WTC11 (cell line): Measurements from ENCODE around the gene MBD3L1. TPM values are rescaled to one million over a fixed set of nuclear protein-coding genes. Genes with fewer than 3 reads are reported as not detected.

Source experiments
- ATAC-seq: fragments of 200-7000 bp; cut with Tn5 transposase; 2 replicates; pipeline ENCODE4 v1.10.0; 2021; ENCODE audit warnings: mild to moderate bottlenecking, moderate library complexity
- CTCF ChIA-PET: fragments of 300-600 bp; sonication (Branson Sonifier 250); formaldehyde crosslinking; loops from one replicate; lab custom pipeline; 2021; ENCODE audit warnings: antibody characterized with exemption; lab: Charles Lee
- POLR2A ChIA-PET: fragments of 350-600 bp; sonication (Branson Sonifier 250); formaldehyde crosslinking; loops from one replicate; lab custom pipeline; 2021; ENCODE audit warnings: antibody characterized with exemption; lab: Charles Lee
- DNase-seq: peaks from one replicate; pipeline ENCODE4 v3.0.0; 2021; ENCODE audit warnings: low spot score
- H3K27ac Mint-ChIP-seq: 2 replicates; pipeline ENCODE4 v1.8.0; 2021; ENCODE audit warnings: mixed read lengths
- H3K27me3 Mint-ChIP-seq: 2 replicates; pipeline ENCODE4 v1.8.0; 2021; ENCODE audit warnings: low read depth, mild to moderate bottlenecking, moderate library complexity, mixed read lengths
- H3K36me3 Mint-ChIP-seq: 2 replicates; pipeline ENCODE4 v1.8.0; 2021; ENCODE audit warnings: mixed read lengths
- H3K4me1 Mint-ChIP-seq: 2 replicates; pipeline ENCODE4 v1.8.0; 2022; ENCODE audit warnings: mixed read lengths
- H3K4me3 Mint-ChIP-seq: 2 replicates; pipeline ENCODE4 v1.8.0; 2021; ENCODE audit warnings: mild to moderate bottlenecking, moderate library complexity, mixed read lengths
- H3K9me3 Mint-ChIP-seq: 2 replicates; pipeline ENCODE4 v1.8.0; 2021; ENCODE audit warnings: mixed read lengths
- CBFB ChIP-seq: sonication (generic); formaldehyde crosslinking; IDR thresholded peaks from 2 replicates; pipeline ENCODE4 v1.8.1; 2022; ENCODE audit warnings: mild to moderate bottlenecking, low read depth, missing genetic modification reagents
- ESRRA ChIP-seq: sonication (generic); formaldehyde crosslinking; IDR thresholded peaks from 2 replicates; pipeline ENCODE4 v1.8.1; 2022; ENCODE audit warnings: mild to moderate bottlenecking, missing genetic modification reagents, borderline replicate concordance
- GTF2I ChIP-seq: fragments of 250-450 bp; sonication (Bioruptor Pico); conservative IDR thresholded peaks from 2 replicates; pipeline ENCODE4 v1.4.0; 2021; ENCODE audit warnings: mild to moderate bottlenecking
- HMGA2 ChIP-seq: fragments of 250-450 bp; sonication (Bioruptor Pico); IDR thresholded peaks from 2 replicates; pipeline ENCODE4 v1.4.0; 2021; ENCODE audit warnings: mild to moderate bottlenecking, moderate library complexity
- NFE2L1 ChIP-seq: sonication (generic); formaldehyde crosslinking; IDR thresholded peaks from 2 replicates; pipeline ENCODE4 v1.8.1; 2023; ENCODE audit warnings: missing genetic modification reagents
- NFYB ChIP-seq: sonication (generic); formaldehyde crosslinking; conservative IDR thresholded peaks from 2 replicates; pipeline ENCODE4 v1.8.0; 2022; ENCODE audit warnings: low read depth, missing genetic modification reagents
- NR3C1 ChIP-seq: sonication (generic); formaldehyde crosslinking; conservative IDR thresholded peaks from 2 replicates; pipeline ENCODE4 v1.8.1; 2023; ENCODE audit warnings: low read depth, mild to moderate bottlenecking, missing genetic modification reagents
- OVOL2 ChIP-seq: fragments of 250-450 bp; sonication (Bioruptor Pico); IDR thresholded peaks from 2 replicates; pipeline ENCODE4 v1.9.0; 2021; ENCODE audit warnings: mild to moderate bottlenecking, borderline replicate concordance
- PRRX2 ChIP-seq: fragments of 250-450 bp; sonication (Bioruptor Pico); IDR thresholded peaks from 2 replicates; pipeline ENCODE4 v1.8.0; 2021; ENCODE audit warnings: mild to moderate bottlenecking
- SMAD3 ChIP-seq: sonication (generic); formaldehyde crosslinking; IDR thresholded peaks from 2 replicates; pipeline ENCODE4 v1.8.0; 2022; ENCODE audit warnings: missing genetic modification reagents, mild to moderate bottlenecking, borderline replicate concordance
- TEAD4 ChIP-seq: sonication (generic); formaldehyde crosslinking; IDR thresholded peaks from 2 replicates; pipeline ENCODE4 v1.8.0; 2022; ENCODE audit warnings: mild to moderate bottlenecking, missing genetic modification reagents
- ZNF121 ChIP-seq: sonication (generic); formaldehyde crosslinking; IDR thresholded peaks from 2 replicates; pipeline ENCODE4 v1.8.0; 2023; ENCODE audit warnings: missing genetic modification reagents
- ZNF138 ChIP-seq: sonication (generic); formaldehyde crosslinking; conservative IDR thresholded peaks from 2 replicates; pipeline ENCODE4 v1.8.1; 2022; ENCODE audit warnings: mild to moderate bottlenecking, moderate library complexity, missing genetic modification reagents
- ZNF219 ChIP-seq: sonication (generic); formaldehyde crosslinking; IDR thresholded peaks from 2 replicates; pipeline ENCODE4 v1.8.0; 2023; ENCODE audit warnings: missing genetic modification reagents, mild to moderate bottlenecking, borderline replicate concordance
- ZNF317 ChIP-seq: sonication (generic); formaldehyde crosslinking; IDR thresholded peaks from 2 replicates; pipeline ENCODE4 v1.8.1; 2023; ENCODE audit warnings: low read depth, mild to moderate bottlenecking, moderate library complexity, missing genetic modification reagents, borderline replicate concordance
- ZNF671 ChIP-seq: fragments of 250-450 bp; sonication (Bioruptor Pico); IDR thresholded peaks from 2 replicates; pipeline ENCODE4 v1.8.0; 2021; ENCODE audit warnings: mild to moderate bottlenecking
- total RNA-seq: library from RNA; stranded (reverse); gene quantifications from 3 replicates; pipeline ENCODE4 v1.2.3, GENCODE V29; 2021
- TF ChIP-seq, protein P1 (sequence below): sonication (generic); formaldehyde crosslinking; conservative IDR thresholded peaks from 2 replicates; pipeline ENCODE4 v1.8.1; 2023; ENCODE audit warnings: mild to moderate bottlenecking, low read depth, missing genetic modification reagents, moderate library complexity
- TF ChIP-seq, protein P2 (sequence below): fragments of 250-450 bp; sonication (Bioruptor Pico); conservative IDR thresholded peaks from 2 replicates; pipeline ENCODE4 v1.9.0; 2021; ENCODE audit warnings: mild to moderate bottlenecking
- TF ChIP-seq, protein P3 (sequence below): sonication (generic); formaldehyde crosslinking; IDR thresholded peaks from 2 replicates; pipeline ENCODE4 v1.8.1; 2023; ENCODE audit warnings: mild to moderate bottlenecking, missing genetic modification reagents, moderate library complexity
- TF ChIP-seq, protein P4 (sequence below): sonication (generic); formaldehyde crosslinking; IDR thresholded peaks from 2 replicates; pipeline ENCODE4 v1.8.1; 2023; ENCODE audit warnings: mild to moderate bottlenecking, missing genetic modification reagents
- TF ChIP-seq, protein P5 (sequence below): sonication (generic); formaldehyde crosslinking; IDR thresholded peaks from 2 replicates; pipeline ENCODE4 v1.8.1; 2022; ENCODE audit warnings: missing genetic modification reagents, borderline replicate concordance

The MBD3L1 gene
- total RNA-seq, 1 experiment from 2014 or later: not detected

DNA sequence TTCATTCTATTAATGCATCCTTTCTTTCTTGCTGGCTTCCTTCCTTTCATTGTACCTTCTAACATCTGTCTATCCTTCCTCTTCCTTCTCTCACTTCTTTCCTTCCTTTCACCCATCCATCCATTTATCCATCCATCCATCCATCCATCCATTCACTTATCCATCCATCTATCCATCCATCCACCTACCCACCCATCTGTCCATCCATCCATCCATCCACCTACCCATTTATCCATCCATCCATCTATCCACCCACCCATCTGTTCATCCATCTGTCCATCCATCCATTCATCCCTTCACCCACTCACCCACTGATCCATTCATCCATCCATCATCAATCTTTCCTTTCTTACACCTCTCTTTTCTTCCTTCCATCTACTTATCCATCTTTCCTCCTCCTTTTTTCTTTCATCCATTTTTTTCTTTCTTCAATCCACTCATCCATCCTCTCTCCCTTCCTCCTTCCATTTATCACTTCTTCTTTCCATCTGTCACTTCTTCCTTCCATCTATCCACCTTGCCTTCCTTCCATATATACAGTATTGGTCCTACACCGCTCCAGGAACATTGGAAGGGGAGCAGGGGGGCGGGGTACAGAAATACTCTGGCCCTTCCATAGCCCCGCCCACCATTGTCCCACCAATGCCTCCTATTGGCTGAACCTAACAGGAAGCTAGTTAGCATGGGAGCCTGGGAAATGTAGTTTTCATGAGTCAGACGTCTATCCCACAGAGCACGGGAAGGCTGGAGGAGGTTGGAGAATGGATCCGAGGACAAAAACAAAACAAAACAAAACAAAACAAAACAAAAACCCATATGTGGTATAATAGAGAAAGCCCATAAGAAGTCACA, 45.9 kb downstream of the MBD3L1 start:
- DNase-seq (no peak), ATAC-seq (no peak)
- CTCF ChIA-PET: no interaction called here
- H3K27ac Mint-ChIP-seq: no peak overlapping the region
- H3K36me3 Mint-ChIP-seq: peaks cover 61% of the 10 kb centered on the region
- peaks cover 17% of the 10 kb centered on the region for H3K27me3 Mint-ChIP-seq
- POLR2A ChIA-PET: no interaction called here
- H3K4me3 Mint-ChIP-seq: no peak overlapping the region; the same call in 1 of the 2 replicates
- peaks cover 47% of the 10 kb centered on the region for H3K9me3 Mint-ChIP-seq
- no peaks in the 10 kb centered on the region for H3K4me1 Mint-ChIP-seq
- TF ChIP-seq ZNF121: no peak
- no peak for TF ChIP-seq HMGA2
- TF ChIP-seq, protein P1, sequence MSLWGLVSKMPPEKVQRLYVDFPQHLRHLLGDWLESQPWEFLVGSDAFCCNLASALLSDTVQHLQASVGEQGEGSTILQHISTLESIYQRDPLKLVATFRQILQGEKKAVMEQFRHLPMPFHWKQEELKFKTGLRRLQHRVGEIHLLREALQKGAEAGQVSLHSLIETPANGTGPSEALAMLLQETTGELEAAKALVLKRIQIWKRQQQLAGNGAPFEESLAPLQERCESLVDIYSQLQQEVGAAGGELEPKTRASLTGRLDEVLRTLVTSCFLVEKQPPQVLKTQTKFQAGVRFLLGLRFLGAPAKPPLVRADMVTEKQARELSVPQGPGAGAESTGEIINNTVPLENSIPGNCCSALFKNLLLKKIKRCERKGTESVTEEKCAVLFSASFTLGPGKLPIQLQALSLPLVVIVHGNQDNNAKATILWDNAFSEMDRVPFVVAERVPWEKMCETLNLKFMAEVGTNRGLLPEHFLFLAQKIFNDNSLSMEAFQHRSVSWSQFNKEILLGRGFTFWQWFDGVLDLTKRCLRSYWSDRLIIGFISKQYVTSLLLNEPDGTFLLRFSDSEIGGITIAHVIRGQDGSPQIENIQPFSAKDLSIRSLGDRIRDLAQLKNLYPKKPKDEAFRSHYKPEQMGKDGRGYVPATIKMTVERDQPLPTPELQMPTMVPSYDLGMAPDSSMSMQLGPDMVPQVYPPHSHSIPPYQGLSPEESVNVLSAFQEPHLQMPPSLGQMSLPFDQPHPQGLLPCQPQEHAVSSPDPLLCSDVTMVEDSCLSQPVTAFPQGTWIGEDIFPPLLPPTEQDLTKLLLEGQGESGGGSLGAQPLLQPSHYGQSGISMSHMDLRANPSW (CRISPR knock-in tag): no peak
- no peak for TF ChIP-seq ZNF317 (CRISPR knock-in tag)
- TF ChIP-seq ZNF671: no peak
- no peak for TF ChIP-seq ZNF219
- no peak for TF ChIP-seq TEAD4
- no peak for TF ChIP-seq GTF2I
- TF ChIP-seq PRRX2 (CRISPR knock-in tag): no peak
- TF ChIP-seq, protein P2, sequence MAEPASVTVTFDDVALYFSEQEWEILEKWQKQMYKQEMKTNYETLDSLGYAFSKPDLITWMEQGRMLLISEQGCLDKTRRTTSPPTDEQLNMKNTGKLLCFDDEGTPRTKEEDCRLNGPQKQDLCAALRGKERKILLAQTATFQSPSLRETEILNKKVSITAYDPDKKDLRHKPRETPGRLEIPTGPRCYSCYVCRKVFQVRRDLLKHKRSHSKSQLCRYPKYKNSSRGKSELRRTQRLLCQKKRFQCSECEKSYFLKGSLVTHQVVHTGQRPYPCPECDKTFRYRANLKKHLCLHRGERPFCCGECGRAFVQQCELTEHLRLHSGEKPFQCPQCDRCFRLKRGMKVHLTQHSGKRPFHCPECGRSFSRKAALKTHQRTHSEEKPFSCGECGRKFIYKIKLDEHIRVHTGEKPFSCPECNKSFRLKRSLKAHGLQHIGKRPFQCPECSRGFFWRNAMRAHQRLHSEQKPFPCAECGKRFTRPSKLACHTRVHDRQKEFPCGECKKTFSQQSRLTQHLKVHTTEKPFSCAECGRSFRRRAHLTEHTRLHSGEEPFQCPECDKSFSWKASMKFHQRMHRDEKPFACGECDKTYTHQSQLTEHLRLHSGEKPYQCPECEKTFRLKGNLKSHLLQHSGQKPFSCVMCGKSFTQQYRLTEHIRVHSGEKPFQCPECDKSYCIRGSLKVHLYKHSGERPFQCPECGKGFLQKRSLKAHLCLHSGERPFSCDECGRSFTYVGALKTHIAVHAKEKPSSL (CRISPR knock-in tag): no peak
- no peak for TF ChIP-seq ESRRA (CRISPR knock-in tag)
- TF ChIP-seq SMAD3 (CRISPR knock-in tag): no peak

DNA sequence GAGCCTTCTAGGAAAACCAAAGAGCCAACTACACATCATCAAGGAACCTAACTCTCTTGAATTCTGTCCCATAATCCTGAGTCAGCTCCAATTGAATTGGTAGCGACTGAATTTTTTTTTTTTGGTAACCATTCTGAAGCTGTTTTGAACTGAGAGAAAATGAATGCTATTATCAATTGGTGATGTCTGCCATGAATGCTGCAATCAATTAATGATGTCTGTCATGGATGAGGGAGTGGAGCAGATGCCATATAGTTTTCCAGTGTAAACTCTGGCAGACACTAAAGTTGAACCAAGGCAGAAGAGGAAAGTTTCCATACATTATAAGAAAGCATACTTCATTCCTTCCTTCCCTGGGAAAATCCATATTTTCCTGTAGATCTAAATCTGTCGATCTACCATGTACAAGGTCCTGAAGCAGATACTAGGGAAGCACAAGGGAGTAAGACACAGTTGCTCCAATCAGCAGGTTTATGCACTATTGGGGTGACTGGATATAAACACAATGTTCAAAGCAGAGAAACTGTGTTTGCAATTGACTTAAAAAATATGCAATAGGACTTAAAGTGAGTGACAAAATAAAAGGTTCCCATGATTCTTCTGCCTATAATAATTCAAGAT, 48.8 kb downstream of the MBD3L1 start:
- H3K27ac Mint-ChIP-seq: no peak overlapping the region
- ATAC-seq (no peak), DNase-seq (no peak)
- POLR2A ChIA-PET: no interaction called here
- H3K9me3 Mint-ChIP-seq: peaks cover 26% of the 10 kb centered on the region
- no peaks in the 10 kb centered on the region for H3K4me1 Mint-ChIP-seq
- no peak overlapping the region for H3K4me3 Mint-ChIP-seq
- peaks cover 14% of the 10 kb centered on the region; the same call in 1 of the 2 replicates for H3K27me3 Mint-ChIP-seq
- CTCF ChIA-PET: no interaction called here
- TF ChIP-seq, protein P3, sequence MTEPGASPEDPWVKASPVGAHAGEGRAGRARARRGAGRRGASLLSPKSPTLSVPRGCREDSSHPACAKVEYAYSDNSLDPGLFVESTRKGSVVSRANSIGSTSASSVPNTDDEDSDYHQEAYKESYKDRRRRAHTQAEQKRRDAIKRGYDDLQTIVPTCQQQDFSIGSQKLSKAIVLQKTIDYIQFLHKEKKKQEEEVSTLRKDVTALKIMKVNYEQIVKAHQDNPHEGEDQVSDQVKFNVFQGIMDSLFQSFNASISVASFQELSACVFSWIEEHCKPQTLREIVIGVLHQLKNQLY (CRISPR knock-in tag): no peak
- H3K36me3 Mint-ChIP-seq: peaks cover 40% of the 10 kb centered on the region

DNA sequence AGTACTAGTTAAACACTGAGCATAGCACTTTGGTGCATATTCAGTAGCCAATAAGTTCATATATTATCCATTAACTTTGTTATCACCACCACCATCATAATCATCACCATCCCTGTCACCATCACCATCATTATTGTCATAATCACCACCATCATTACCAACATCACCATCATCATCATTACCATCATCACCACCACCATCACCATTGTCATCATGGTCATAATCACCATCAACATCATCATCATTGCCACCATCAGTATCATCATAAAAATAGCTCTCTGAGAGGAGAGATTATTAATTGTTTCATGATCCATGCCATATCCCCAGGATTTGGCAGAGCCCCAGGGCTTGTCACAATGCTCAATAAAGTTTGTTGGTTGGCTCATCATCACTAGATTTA, 49.3 kb downstream of the MBD3L1 start:
- H3K9me3 Mint-ChIP-seq: peaks cover 23% of the 10 kb centered on the region
- no peak overlapping the region for H3K4me3 Mint-ChIP-seq
- DNase-seq: no peak
- H3K36me3 Mint-ChIP-seq: peaks cover 40% of the 10 kb centered on the region
- H3K4me1 Mint-ChIP-seq: no peaks in the 10 kb centered on the region
- CTCF ChIA-PET: no interaction called here
- H3K27me3 Mint-ChIP-seq: peaks cover 14% of the 10 kb centered on the region; the same call in 1 of the 2 replicates
- TF ChIP-seq ZNF317 (CRISPR knock-in tag) (no peak), PRRX2 (CRISPR knock-in tag) (no peak), ZNF138 (CRISPR knock-in tag) (no peak), NFE2L1 (CRISPR knock-in tag) (no peak), CBFB (CRISPR knock-in tag) (no peak), NR3C1 (no peak), OVOL2 (CRISPR knock-in tag) (no peak), NFYB (CRISPR knock-in tag) (no peak)
- TF ChIP-seq, protein P4, sequence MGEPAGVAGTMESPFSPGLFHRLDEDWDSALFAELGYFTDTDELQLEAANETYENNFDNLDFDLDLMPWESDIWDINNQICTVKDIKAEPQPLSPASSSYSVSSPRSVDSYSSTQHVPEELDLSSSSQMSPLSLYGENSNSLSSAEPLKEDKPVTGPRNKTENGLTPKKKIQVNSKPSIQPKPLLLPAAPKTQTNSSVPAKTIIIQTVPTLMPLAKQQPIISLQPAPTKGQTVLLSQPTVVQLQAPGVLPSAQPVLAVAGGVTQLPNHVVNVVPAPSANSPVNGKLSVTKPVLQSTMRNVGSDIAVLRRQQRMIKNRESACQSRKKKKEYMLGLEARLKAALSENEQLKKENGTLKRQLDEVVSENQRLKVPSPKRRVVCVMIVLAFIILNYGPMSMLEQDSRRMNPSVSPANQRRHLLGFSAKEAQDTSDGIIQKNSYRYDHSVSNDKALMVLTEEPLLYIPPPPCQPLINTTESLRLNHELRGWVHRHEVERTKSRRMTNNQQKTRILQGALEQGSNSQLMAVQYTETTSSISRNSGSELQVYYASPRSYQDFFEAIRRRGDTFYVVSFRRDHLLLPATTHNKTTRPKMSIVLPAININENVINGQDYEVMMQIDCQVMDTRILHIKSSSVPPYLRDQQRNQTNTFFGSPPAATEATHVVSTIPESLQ (CRISPR knock-in tag): no peak
- TF ChIP-seq, protein P5, sequence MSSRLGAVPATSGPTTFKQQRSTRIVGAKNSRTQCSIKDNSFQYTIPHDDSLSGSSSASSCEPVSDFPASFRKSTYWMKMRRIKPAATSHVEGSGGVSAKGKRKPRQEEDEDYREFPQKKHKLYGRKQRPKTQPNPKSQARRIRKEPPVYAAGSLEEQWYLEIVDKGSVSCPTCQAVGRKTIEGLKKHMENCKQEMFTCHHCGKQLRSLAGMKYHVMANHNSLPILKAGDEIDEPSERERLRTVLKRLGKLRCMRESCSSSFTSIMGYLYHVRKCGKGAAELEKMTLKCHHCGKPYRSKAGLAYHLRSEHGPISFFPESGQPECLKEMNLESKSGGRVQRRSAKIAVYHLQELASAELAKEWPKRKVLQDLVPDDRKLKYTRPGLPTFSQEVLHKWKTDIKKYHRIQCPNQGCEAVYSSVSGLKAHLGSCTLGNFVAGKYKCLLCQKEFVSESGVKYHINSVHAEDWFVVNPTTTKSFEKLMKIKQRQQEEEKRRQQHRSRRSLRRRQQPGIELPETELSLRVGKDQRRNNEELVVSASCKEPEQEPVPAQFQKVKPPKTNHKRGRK (CRISPR knock-in tag): no peak
- TF ChIP-seq, all 79 proteins: peak for 0
- H3K27ac Mint-ChIP-seq: no peak overlapping the region
- ATAC-seq: no peak
- POLR2A ChIA-PET: no interaction called here
